Effector CD4-positive, alpha-beta T cell (primary cell): ENCODE measurements around the gene COX5B.
"Not testable (repeated sequence)": the region's sequence is repeated elsewhere in the genome, so short reads cannot be mapped to it uniquely, and the experiment has no call there.

Experiments
- DNase-seq: peaks from one replicate; pipeline ENCODE4 v3.0.0-alpha.2; 2020

Gene COX5B

DNA sequence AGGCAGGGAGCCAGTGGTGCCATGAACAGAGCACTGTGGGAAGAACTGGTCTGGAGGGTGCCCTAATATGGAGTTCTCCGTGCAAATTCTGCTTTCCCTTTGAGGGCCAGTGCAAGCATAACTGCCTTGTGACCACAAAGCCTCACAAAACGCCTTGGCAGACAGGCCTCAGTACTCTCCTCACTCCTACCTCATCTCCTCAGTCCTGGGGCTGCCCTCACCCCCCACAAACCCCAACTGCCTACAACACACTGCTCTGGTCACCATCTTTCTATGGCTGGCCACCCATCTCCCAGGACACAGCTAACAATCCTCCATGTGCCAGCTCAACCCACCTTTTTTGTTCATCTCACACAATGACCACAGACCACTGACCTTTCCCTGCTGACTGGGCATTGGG is 8.9 kb downstream of the COX5B start:
- no peak for DNase-seq

DNA sequence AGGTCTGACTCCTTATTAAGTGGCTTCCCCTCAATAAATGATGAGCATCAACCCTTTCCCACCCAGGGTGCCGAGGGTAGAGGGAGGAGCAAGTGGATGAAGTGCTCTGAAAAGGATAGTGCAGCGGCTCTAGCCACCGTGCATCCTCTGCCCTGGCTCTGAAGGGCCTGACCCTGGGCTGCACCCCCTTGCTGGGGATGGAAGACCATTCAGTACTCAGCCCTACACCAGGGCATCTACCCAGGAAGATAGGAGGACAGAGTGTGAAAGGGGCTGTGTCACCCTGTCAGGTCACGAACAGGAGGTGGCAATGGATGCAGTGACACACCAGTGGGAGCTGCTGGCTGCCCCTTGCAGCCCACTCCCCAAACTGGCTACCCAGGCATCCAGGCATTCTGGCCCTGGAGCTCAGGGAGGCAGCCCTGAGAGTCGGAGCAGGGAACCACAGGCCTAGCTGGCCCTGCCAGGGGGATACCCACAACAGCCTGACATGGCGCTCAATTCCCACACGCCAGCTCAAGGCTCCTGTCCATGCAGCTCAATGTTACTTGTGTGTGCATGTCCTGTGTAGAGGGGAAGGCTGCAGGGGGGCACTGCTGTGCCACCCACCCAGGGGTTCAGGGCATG is 10.4 kb downstream of the COX5B start:
- DNase-seq, result no peak

- DNase-seq, result no peak
Measured at GRCh38 chr2:97656905-97657587, 11.2 kb downstream of the COX5B start.

DNA sequence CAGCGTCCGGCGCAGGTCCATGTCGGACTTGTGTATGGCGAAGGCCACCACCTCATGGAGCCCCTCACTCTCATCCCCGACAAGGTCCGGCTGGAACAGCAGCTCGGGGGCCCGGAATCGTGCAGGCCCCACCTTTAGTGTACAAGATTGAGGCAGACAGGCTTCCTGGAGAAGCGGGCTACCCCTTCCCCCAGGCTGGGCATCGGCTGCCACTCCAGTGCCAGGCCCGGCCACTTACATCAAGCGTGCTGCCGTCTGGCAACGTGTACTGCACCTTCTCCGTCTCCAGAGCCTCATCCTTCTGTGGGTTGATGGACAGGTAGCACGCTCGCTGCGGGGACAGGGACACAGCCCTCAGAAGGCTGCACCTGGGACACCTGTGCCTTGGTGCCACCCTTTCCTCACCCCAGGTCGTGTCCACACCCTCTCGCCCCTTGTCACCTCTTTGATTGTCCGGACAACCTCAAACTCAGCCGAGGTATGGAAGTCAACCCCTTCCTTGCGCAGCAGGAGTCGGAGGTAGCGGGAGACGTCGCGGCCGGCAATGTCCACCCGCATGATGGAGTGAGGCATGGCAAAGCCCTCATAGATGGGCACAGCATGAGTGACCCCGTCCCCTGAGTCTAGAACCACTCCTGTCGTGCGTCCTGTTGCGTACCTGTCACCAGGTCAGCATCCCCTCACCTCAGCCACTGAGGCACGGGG is 12.3 kb downstream of the COX5B start:
- no peak for DNase-seq

DNA sequence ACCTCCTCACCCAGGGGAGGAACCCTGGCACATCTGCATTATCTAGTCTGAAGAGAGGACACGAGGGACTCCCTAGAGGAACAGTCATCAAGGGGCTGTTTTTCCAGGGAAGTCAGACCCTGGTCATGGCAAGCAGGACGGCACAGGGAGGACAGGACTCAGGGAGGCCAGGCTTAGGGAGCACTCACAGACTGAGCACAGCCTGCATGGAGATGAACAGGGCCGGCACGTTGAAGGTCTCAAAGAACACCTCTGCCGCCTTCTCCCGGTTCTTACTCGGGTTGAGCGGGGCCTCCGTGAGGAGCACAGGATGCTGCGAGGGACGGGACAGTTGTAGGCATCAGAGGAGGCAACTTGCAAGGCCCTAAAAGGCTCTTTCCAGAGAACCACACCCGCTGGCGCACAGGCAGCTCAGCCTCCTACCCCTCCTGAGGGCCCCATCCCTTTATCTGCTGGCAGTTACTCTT is 12.9 kb downstream of the COX5B start:
- no peak for DNase-seq

DNA sequence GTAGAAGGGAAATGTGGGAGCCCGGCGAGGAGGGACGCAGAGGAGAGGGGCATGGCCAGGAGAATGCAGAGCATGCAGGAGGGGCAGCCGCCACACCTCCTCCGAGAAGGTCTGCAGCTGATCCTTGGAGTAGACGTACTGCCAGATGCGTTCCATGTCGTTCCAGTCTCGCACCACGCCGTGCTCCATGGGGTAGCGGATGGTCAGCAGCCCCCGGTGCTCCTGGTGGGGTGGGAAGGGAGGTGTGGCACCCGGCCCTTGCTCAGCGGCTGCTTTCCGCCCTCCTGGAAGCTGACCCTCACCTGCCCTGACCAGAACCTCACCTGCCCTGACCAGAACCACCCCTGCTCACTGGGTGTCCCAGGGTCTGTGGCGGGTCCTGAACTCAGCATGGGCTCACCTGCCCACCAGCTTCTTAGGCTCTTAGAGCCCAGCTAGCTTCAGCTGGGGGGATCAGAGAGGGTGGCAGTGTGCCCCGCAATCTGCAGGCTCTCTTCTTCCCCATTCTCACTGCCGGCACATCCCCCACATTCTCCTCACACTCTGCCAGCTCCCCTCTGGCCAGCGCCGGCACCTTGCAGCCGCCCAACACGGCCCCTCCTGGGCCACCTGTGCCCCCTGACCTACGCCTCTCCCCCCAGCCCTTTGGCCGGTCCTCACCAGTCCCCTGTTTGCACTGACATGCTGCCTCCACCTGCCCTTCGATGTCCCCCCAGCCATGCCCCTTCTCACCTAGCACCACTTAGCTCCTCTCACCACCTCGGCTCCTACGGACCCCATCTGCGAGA is 13.6 kb downstream of the COX5B start:
- DNase-seq, result no peak

DNA sequence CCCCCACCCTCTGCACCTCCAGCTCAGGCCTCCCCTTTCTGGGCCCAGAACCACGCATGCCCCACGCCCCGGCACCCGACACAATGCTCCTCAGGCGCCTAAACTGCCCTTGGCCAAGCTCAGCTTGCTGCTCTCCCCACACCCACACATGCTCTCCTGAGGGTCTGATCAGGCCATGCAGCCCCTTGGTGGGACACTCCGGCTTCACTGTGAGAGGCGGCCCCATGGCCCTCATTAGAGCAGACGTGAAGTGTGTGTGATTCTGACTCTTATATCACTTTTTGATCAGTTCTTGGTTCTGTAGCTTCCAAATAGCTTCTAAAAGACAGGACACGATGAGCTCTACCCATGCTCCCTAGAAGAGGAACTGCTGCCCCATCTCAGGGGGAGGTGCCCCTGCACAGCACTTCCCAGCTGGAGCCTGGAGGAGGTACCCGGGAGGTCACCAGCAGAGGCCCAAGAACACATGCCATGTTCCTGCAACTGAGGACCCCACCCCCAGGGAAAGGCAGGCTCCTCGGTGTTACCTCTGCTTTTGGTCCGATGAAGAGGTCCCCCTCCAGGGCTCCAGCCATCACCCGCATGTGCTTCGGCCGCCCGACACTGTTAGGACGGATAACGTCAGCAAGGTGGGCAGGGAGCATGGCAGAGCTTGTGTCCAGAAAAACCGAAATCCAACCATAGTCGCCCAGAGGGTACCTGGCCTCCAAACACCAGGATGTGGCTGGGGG is 14.3 kb downstream of the COX5B start:
- no peak for DNase-seq

- no peak for DNase-seq
Measured at GRCh38 chr2:97660775-97661389, 15.0 kb downstream of the COX5B start.

GRCh38 chr2:97661927-97662326 is 16.1 kb downstream of the COX5B start:
- DNase-seq, result no peak

GRCh38 chr2:97662386-97662894 is 16.6 kb downstream of the COX5B start:
- no peak for DNase-seq

- peak; percentile 61 for DNase-seq
Measured at GRCh38 chr2:97662895-97663625, 17.2 kb downstream of the COX5B start.

- DNase-seq, result no peak
Measured at GRCh38 chr2:97663626-97663961, 17.7 kb downstream of the COX5B start.

DNA sequence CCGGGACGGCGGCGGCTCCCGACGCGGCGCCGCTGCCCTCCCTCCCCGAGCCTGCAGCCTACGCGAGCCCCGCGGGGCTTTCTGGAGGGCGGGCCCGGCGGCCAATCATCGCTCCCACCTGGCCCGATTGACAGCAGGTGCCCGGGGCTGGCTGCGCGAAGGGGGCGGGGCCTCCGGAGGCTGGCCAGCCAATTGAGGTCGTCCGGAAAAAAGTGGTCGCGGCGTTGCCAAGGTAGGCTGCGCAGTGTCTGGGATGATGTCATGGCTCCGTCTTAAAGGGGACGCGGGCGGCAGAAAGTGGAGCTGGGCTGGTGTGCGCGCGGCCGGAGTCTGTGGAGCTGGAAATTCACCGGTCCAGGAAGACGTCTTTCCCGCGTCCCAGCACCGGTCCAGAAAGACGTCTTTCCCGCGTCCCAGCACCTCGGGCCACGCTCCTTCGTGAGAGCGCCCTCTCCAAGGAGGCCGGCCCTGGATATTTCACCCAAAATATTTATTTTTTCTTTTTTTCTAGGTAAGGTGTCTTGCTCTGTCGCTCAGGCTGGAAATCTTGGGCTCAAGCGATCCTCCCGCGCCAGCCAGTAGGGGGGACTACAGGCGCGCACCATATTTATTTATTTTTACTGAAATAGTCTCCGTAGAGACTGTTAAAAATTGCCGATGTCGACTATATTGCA is 18.2 kb downstream of the COX5B start, which contains the start of gene ACTR1B:
Gene ACTR1B, minus strand, starts transcription at position 83 of the 674 bp plus-strand sequence. CDS start 154 bp downstream, outside the sequence.
- peak; percentile 96 for DNase-seq

- no peak for DNase-seq
Measured at GRCh38 chr2:97664636-97664970, 18.7 kb downstream of the COX5B start.

DNA sequence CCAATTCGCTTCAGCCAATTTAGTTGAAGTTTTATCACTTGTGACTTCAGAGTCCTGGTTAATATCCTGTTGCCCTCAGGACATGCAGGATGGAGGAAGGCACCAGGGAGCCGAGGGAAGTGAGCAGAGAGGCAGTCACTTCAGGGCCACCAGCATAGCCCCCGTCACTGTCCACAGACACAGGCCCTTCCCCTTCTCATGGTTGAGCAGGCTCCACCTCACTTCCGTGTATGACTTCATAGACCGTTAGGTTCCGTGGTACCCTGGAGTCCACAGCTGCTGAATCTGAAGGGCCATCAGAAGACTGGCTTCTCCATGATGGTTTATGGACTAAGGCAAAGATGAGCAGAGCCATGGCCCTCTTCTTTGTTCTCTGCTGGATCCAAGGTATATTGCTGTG is 23.6 kb downstream of the COX5B start, which contains the start of gene C2orf92:
Gene C2orf92, plus strand, starts transcription at position 266 of the 400 bp plus-strand sequence. Its CDS starts 76 bp downstream, at position 342.
- DNase-seq, result no peak

DNA sequence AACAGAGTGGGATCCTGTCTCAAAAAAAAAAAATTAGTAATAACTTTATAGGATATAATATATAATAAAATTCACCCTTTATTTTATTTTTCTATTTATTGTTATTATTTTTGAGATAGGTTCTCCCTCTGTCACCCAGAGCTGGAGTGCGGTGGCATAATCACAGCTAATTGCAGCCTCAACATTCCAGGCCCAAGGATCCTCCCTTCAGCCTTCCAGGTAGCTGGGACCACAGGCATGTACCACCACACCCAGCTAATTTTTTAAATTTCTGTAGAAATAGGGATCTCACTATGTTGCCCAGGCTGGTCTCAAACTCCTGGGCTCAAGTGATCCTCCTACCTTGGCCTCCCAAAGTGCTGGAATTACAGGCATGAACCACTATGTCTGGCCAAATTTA is 24.6 kb downstream of the COX5B start:
- DNase-seq, result no peak

- DNase-seq, result no peak
Measured at GRCh38 chr2:97671526-97671925, 25.7 kb downstream of the COX5B start.

- not testable (repeated sequence) for DNase-seq
Measured at GRCh38 chr2:97672606-97673140, 26.8 kb downstream of the COX5B start.

GRCh38 chr2:97673182-97673914 is 27.5 kb downstream of the COX5B start:
- DNase-seq, result no peak
